K562 (cell line): Measurements from ENCODE around the gene BEST2. TPM values are rescaled to one million over a fixed set of nuclear protein-coding genes. Genes with fewer than 3 reads are reported as not detected.
A peak's percentile ranks its signal among the peaks of the same experiment; 100 is the strongest.

Experiments
- ATF1 ChIP-seq, 2 experiments: fragments of 450-650 bp in 1 of 2; IDR thresholded peaks; 2 replicates each; pipeline ENCODE4 v1.6.1; 2016; ENCODE audit warnings: missing compliant biosample characterization in 1 of 2, missing genetic modification characterization in 1 of 2
- BCOR ChIP-seq: fragments of 450-650 bp; IDR thresholded peaks from 2 replicates; pipeline ENCODE4 v1.6.1; 2016
- CBX5 ChIP-seq: IDR thresholded peaks from 2 replicates; pipeline ENCODE4 v1.6.1; 2014; ENCODE audit warnings: low read depth, borderline replicate concordance
- CHD4 ChIP-seq: fragments of 200-600 bp; sonication (generic); IDR thresholded peaks from 3 replicates; pipeline ENCODE4 v1.6.1; 2012; ENCODE audit warnings: low read depth, mild to moderate bottlenecking, mixed read lengths, low read length, inconsistent platforms; ENCODE audit not compliant: insufficient read depth, insufficient replicate concordance, poor library complexity, severe bottlenecking
- EP400 ChIP-seq: fragments of 450-650 bp; IDR thresholded peaks from 2 replicates; pipeline ENCODE4 v1.6.1; 2017; ENCODE audit warnings: antibody characterized with exemption, mild to moderate bottlenecking, moderate library complexity
- FOS ChIP-seq: IDR thresholded peaks from 3 replicates; pipeline ENCODE4 v1.6.1; 2011; ENCODE audit not compliant: insufficient read length; ENCODE audit errors: extremely low read depth
- FOXA3 ChIP-seq, 2 experiments: fragments of 450-650 bp in 1 of 2; sonication (generic) in 1 of 2; formaldehyde crosslinking; IDR thresholded peaks in 1 of 2; conservative IDR thresholded peaks in 1 of 2; 2 replicates each; pipeline versions ENCODE4 v1.4.0 to v1.8.0; 2020 to 2022; ENCODE audit warnings: mild to moderate bottlenecking in 2 of 2, missing genetic modification reagents in 1 of 2
- IRF2 ChIP-seq: sonication (generic); formaldehyde crosslinking; IDR thresholded peaks from 2 replicates; pipeline ENCODE4 v1.8.1; 2022; ENCODE audit warnings: mild to moderate bottlenecking, missing genetic modification reagents
- OTX1 ChIP-seq: fragments of 450-650 bp; formaldehyde crosslinking; IDR thresholded peaks from 2 replicates; pipeline ENCODE4 v1.4.0; 2022; ENCODE audit warnings: mild to moderate bottlenecking
- PTRF ChIP-seq: fragments of 450-650 bp; IDR thresholded peaks from 2 replicates; pipeline ENCODE4 v1.6.1; 2016; ENCODE audit warnings: mild to moderate bottlenecking, missing genetic modification characterization, missing compliant biosample characterization
- RUNX1 ChIP-seq: sonication (generic); IDR thresholded peaks from 2 replicates; pipeline ENCODE4 v1.6.1; 2016; ENCODE audit warnings: antibody characterized with exemption, low read depth
- TAL1 ChIP-seq: fragments of 450-650 bp; IDR thresholded peaks from 2 replicates; pipeline ENCODE4 v1.6.1; 2016; ENCODE audit warnings: mild to moderate bottlenecking
- TCFL5 ChIP-seq: fragments of 250-450 bp; sonication (Bioruptor Pico); conservative IDR thresholded peaks from 2 replicates; pipeline ENCODE4 v1.6.1; 2021; ENCODE audit warnings: mild to moderate bottlenecking, moderate library complexity, matching md5 sums
- ZNF23 ChIP-seq: fragments of 250-450 bp; sonication (Bioruptor Pico); IDR thresholded peaks from 2 replicates; pipeline ENCODE4 v1.4.0; 2020; ENCODE audit warnings: mild to moderate bottlenecking
- polyA plus RNA-seq, 8 experiments: library from polyadenylated mRNA; depleted of rRNA in 4 of 8; stranded (reverse) in 5 of 8; unstranded in 3 of 8; fragments of >200 nt; fragmentation: Nextera tagmentation in 2 of 8; fragmentation: Illumina TruSeq in 1 of 8; extraction: Ambion mirVana in 2 of 8; extraction: Trizol in 1 of 8; gene quantifications; 2 replicates each; pipeline versions ENCODE4 v1.2.1 to v1.2.3, GENCODE V29; 2011 to 2014; ENCODE audit warnings: inconsistent platforms in 1 of 8, missing spikeins in 1 of 8
- total RNA-seq, 7 experiments: library from RNA; depleted of rRNA in 6 of 7; stranded (reverse); fragments of >200 nt in 6 of 7; fragmentation: Illumina TruSeq in 2 of 7; extraction: Trizol in 2 of 7; gene quantifications; 2 replicates each; pipeline versions ENCODE4 v1.2.1 to v1.2.3, GENCODE V29; 2011 to 2021; ENCODE audit warnings: low replicate concordance in 1 of 7
- TF ChIP-seq, protein P1 (sequence below): IDR thresholded peaks from 3 replicates; pipeline ENCODE4 v1.6.1; 2011; ENCODE audit warnings: borderline replicate concordance, mild to moderate bottlenecking; ENCODE audit not compliant: insufficient read length, insufficient read depth
- TF ChIP-seq, protein P2 (sequence below), 2 experiments: fragments of 450-650 bp; IDR thresholded peaks; 2 replicates each; pipeline ENCODE4 v1.6.1; 2018; ENCODE audit warnings: mild to moderate bottlenecking in 2 of 2, low read depth in 1 of 2; ENCODE audit not compliant: partially characterized antibody in 2 of 2
- TF ChIP-seq, protein P3 (sequence below): fragments of 250-450 bp; sonication (Bioruptor Pico); IDR thresholded peaks from 2 replicates; pipeline ENCODE4 v1.4.0; 2020; ENCODE audit warnings: mild to moderate bottlenecking, moderate library complexity, borderline replicate concordance
- TF ChIP-seq, protein P4 (sequence below): sonication (generic); formaldehyde crosslinking; IDR thresholded peaks from 2 replicates; pipeline ENCODE4 v1.8.0; 2022; ENCODE audit warnings: mild to moderate bottlenecking, missing genetic modification reagents

Gene BEST2
- total and polyA plus RNA-seq, 9 of the 15 experiments (the other 6 are each of a cell fraction or from before 2014, with no cell fraction given), result not detected

DNA sequence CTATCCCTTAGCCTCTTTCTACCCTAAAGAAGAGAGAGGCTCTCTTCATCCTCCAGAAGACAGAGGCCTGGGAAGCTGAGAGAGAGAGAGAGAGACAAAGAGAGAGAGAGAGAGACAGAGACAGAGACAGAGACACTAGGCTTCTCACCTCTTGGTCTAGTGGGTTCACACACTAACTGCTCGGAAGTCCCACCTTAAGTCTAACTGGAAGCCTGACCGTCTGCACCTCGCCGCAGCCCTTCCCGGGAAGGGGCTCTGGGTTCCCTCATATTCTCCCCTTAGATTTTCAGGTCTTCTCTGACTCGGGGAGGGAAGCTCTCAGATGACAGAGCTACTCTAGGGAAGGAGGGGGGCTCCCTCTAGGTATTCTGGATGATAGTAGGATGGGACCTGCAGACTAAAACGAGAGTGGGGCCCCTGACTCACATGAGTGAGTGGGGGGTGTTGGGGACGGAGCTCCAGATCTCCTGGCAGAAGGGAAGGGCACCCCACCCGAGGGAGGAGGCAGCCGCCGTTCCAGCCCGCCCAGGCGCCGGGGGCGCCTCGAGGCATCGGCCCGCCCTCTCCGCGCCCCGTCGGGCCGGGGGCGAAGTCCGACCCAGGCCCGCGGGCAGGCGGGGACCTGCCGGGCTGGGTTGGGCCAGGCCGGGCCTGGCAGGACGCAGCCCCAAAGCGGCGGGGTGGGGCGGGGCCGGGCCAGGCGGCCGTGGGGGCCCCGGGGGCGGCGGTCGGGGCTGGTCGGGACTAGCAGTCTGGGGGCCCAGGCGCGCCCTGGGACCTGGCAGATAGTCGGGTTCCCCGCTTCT lies 37.7 kb downstream of the BEST2 start (continued):
- TF ChIP-seq FOS (no peak), FOXA3 (CRISPR knock-in tag; conservative IDR thresholded peaks at IDR 0.05 in 1 of 2, IDR thresholded peaks at IDR 0.05 in 1 of 2) (no peak), PTRF (tag) (no peak), TCFL5 (CRISPR knock-in tag) (0 out of 2 replicates have a peak, but pooled peaks have one; percentile 3), CBX5 (no peak), RUNX1 (no peak), ATF1 (CRISPR knock-in tag; IDR thresholded peaks at IDR 0.05) (no peak), ATF1 (tag; IDR thresholded peaks at IDR 0.05) (no peak), IRF2 (no peak), ZNF23 (CRISPR knock-in tag) (no peak), CHD4 (peak; percentile 76), OTX1 (CRISPR knock-in tag) (no peak), BCOR (peak; percentile 94), TAL1 (no peak), EP400 (no peak)
- TF ChIP-seq, protein P1, sequence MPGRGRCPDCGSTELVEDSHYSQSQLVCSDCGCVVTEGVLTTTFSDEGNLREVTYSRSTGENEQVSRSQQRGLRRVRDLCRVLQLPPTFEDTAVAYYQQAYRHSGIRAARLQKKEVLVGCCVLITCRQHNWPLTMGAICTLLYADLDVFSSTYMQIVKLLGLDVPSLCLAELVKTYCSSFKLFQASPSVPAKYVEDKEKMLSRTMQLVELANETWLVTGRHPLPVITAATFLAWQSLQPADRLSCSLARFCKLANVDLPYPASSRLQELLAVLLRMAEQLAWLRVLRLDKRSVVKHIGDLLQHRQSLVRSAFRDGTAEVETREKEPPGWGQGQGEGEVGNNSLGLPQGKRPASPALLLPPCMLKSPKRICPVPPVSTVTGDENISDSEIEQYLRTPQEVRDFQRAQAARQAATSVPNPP, result no peak
- TF ChIP-seq, protein P2, sequence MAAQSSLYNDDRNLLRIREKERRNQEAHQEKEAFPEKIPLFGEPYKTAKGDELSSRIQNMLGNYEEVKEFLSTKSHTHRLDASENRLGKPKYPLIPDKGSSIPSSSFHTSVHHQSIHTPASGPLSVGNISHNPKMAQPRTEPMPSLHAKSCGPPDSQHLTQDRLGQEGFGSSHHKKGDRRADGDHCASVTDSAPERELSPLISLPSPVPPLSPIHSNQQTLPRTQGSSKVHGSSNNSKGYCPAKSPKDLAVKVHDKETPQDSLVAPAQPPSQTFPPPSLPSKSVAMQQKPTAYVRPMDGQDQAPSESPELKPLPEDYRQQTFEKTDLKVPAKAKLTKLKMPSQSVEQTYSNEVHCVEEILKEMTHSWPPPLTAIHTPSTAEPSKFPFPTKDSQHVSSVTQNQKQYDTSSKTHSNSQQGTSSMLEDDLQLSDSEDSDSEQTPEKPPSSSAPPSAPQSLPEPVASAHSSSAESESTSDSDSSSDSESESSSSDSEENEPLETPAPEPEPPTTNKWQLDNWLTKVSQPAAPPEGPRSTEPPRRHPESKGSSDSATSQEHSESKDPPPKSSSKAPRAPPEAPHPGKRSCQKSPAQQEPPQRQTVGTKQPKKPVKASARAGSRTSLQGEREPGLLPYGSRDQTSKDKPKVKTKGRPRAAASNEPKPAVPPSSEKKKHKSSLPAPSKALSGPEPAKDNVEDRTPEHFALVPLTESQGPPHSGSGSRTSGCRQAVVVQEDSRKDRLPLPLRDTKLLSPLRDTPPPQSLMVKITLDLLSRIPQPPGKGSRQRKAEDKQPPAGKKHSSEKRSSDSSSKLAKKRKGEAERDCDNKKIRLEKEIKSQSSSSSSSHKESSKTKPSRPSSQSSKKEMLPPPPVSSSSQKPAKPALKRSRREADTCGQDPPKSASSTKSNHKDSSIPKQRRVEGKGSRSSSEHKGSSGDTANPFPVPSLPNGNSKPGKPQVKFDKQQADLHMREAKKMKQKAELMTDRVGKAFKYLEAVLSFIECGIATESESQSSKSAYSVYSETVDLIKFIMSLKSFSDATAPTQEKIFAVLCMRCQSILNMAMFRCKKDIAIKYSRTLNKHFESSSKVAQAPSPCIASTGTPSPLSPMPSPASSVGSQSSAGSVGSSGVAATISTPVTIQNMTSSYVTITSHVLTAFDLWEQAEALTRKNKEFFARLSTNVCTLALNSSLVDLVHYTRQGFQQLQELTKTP (IDR thresholded peaks at IDR 0.05; ENCODE audit: low read depth in 1 of 2, partially characterized antibody in 2 of 2), result no peak
- TF ChIP-seq, protein P3, sequence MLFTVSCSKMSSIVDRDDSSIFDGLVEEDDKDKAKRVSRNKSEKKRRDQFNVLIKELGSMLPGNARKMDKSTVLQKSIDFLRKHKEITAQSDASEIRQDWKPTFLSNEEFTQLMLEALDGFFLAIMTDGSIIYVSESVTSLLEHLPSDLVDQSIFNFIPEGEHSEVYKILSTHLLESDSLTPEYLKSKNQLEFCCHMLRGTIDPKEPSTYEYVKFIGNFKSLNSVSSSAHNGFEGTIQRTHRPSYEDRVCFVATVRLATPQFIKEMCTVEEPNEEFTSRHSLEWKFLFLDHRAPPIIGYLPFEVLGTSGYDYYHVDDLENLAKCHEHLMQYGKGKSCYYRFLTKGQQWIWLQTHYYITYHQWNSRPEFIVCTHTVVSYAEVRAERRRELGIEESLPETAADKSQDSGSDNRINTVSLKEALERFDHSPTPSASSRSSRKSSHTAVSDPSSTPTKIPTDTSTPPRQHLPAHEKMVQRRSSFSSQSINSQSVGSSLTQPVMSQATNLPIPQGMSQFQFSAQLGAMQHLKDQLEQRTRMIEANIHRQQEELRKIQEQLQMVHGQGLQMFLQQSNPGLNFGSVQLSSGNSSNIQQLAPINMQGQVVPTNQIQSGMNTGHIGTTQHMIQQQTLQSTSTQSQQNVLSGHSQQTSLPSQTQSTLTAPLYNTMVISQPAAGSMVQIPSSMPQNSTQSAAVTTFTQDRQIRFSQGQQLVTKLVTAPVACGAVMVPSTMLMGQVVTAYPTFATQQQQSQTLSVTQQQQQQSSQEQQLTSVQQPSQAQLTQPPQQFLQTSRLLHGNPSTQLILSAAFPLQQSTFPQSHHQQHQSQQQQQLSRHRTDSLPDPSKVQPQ, result no peak
- TF ChIP-seq, protein P4, sequence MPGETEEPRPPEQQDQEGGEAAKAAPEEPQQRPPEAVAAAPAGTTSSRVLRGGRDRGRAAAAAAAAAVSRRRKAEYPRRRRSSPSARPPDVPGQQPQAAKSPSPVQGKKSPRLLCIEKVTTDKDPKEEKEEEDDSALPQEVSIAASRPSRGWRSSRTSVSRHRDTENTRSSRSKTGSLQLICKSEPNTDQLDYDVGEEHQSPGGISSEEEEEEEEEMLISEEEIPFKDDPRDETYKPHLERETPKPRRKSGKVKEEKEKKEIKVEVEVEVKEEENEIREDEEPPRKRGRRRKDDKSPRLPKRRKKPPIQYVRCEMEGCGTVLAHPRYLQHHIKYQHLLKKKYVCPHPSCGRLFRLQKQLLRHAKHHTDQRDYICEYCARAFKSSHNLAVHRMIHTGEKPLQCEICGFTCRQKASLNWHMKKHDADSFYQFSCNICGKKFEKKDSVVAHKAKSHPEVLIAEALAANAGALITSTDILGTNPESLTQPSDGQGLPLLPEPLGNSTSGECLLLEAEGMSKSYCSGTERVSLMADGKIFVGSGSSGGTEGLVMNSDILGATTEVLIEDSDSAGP (CRISPR knock-in tag), result no peak
